HepG2 (cell line): Measurements from ENCODE around the gene ENPP1.

Source experiments
- KAT8 ChIP-seq: IDR thresholded peaks from 2 replicates; pipeline ENCODE4 v1.6.1; 2016; ENCODE audit warnings: missing genetic modification reagents, missing compliant biosample characterization
- MXI1 ChIP-seq: IDR thresholded peaks from 3 replicates; pipeline ENCODE4 v1.6.1; 2012; ENCODE audit warnings: low read depth, low read length, inconsistent platforms, borderline replicate concordance
- RFXANK ChIP-seq: IDR thresholded peaks from 2 replicates; pipeline ENCODE4 v1.6.1; 2016
- SUZ12 ChIP-seq: fragments of 150-350 bp; IDR thresholded peaks from 2 replicates; pipeline ENCODE4 v1.6.1; 2014; ENCODE audit warnings: low read depth, low read length
- TBP ChIP-seq: sonication (generic); formaldehyde crosslinking; IDR thresholded peaks from 2 replicates; pipeline ENCODE4 v1.5.0; 2020; ENCODE audit warnings: missing genetic modification reagents
- ZNF782 ChIP-seq: sonication (generic); formaldehyde crosslinking; IDR thresholded peaks from 2 replicates; pipeline ENCODE4 v1.4.0; 2020; ENCODE audit warnings: missing genetic modification reagents, mild to moderate bottlenecking, borderline replicate concordance
- TF ChIP-seq, protein P1 (sequence below): sonication (generic); formaldehyde crosslinking; IDR thresholded peaks from 2 replicates; pipeline ENCODE4 v1.5.0; 2020; ENCODE audit warnings: mild to moderate bottlenecking, missing genetic modification reagents, moderate library complexity
- TF ChIP-seq, protein P2 (sequence below): IDR thresholded peaks from 2 replicates; pipeline ENCODE4 v1.6.1; 2016; ENCODE audit warnings: mild to moderate bottlenecking
- TF ChIP-seq, protein P3 (sequence below): sonication (generic); formaldehyde crosslinking; IDR thresholded peaks from 2 replicates; pipeline ENCODE4 v1.4.0; 2020; ENCODE audit warnings: missing genetic modification reagents

GRCh38 chr6:131761060-131761761, 46.6 kb upstream of the ENPP1 start:
- TF ChIP-seq, protein P1, sequence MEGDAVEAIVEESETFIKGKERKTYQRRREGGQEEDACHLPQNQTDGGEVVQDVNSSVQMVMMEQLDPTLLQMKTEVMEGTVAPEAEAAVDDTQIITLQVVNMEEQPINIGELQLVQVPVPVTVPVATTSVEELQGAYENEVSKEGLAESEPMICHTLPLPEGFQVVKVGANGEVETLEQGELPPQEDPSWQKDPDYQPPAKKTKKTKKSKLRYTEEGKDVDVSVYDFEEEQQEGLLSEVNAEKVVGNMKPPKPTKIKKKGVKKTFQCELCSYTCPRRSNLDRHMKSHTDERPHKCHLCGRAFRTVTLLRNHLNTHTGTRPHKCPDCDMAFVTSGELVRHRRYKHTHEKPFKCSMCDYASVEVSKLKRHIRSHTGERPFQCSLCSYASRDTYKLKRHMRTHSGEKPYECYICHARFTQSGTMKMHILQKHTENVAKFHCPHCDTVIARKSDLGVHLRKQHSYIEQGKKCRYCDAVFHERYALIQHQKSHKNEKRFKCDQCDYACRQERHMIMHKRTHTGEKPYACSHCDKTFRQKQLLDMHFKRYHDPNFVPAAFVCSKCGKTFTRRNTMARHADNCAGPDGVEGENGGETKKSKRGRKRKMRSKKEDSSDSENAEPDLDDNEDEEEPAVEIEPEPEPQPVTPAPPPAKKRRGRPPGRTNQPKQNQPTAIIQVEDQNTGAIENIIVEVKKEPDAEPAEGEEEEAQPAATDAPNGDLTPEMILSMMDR (CRISPR knock-in tag): no peak
- TF ChIP-seq, protein P2, sequence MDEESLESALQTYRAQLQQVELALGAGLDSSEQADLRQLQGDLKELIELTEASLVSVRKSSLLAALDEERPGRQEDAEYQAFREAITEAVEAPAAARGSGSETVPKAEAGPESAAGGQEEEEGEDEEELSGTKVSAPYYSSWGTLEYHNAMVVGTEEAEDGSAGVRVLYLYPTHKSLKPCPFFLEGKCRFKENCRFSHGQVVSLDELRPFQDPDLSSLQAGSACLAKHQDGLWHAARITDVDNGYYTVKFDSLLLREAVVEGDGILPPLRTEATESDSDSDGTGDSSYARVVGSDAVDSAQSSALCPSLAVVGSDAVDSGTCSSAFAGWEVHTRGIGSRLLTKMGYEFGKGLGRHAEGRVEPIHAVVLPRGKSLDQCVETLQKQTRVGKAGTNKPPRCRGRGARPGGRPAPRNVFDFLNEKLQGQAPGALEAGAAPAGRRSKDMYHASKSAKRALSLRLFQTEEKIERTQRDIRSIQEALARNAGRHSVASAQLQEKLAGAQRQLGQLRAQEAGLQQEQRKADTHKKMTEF (CRISPR knock-in tag): no peak
- TF ChIP-seq KAT8 (CRISPR knock-in tag) (no peak), MXI1 (no peak), ZNF782 (no peak), SUZ12 (no peak), TBP (CRISPR knock-in tag) (no peak), RFXANK (CRISPR knock-in tag) (no peak)
- TF ChIP-seq, protein P3, sequence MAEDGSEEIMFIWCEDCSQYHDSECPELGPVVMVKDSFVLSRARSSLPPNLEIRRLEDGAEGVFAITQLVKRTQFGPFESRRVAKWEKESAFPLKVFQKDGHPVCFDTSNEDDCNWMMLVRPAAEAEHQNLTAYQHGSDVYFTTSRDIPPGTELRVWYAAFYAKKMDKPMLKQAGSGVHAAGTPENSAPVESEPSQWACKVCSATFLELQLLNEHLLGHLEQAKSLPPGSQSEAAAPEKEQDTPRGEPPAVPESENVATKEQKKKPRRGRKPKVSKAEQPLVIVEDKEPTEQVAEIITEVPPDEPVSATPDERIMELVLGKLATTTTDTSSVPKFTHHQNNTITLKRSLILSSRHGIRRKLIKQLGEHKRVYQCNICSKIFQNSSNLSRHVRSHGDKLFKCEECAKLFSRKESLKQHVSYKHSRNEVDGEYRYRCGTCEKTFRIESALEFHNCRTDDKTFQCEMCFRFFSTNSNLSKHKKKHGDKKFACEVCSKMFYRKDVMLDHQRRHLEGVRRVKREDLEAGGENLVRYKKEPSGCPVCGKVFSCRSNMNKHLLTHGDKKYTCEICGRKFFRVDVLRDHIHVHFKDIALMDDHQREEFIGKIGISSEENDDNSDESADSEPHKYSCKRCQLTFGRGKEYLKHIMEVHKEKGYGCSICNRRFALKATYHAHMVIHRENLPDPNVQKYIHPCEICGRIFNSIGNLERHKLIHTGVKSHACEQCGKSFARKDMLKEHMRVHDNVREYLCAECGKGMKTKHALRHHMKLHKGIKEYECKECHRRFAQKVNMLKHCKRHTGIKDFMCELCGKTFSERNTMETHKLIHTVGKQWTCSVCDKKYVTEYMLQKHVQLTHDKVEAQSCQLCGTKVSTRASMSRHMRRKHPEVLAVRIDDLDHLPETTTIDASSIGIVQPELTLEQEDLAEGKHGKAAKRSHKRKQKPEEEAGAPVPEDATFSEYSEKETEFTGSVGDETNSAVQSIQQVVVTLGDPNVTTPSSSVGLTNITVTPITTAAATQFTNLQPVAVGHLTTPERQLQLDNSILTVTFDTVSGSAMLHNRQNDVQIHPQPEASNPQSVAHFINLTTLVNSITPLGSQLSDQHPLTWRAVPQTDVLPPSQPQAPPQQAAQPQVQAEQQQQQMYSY (CRISPR knock-in tag): no peak
